Tibial artery (tissue), 4 donors: ENCODE results near the gene APBA2.

Experiments used
- DNase-seq, 2 donors: peaks; one replicate each; pipeline ENCODE4 v3.0.0-alpha.2; 2019
- H3K27ac ChIP-seq, 2 donors: fragments of 200-600 bp; sonication (generic) in 1 of 2; 1 replicate in 1 of 2; 2 replicates in 1 of 2; pipeline ENCODE4 v1.5.1; 2018 to 2019; ENCODE audit warnings: mild to moderate bottlenecking in 1 of 2
- H3K27me3 ChIP-seq, 2 donors: fragments of 200-600 bp; sonication (generic) in 1 of 2; one replicate each; pipeline versions ENCODE4 v1.5.1 to v1.6.0; 2016 to 2019
- H3K36me3 ChIP-seq, 3 donors: fragments of 200-600 bp; sonication (generic) in 2 of 3; one replicate each; pipeline ENCODE4 v1.5.1; 2016 to 2019; ENCODE audit warnings: mild to moderate bottlenecking in 2 of 3
- H3K4me1 ChIP-seq, 4 donors: fragments of 200-600 bp; sonication (generic) in 2 of 4; 1 replicate in 3 of 4; 2 replicates in 1 of 4; pipeline ENCODE4 v1.5.1; 2016 to 2019
- H3K4me3 ChIP-seq, 2 donors: fragments of 200-600 bp; sonication (generic) in 1 of 2; 1 replicate in 1 of 2; 2 replicates in 1 of 2; pipeline ENCODE4 v1.5.1; 2018 to 2019; ENCODE audit warnings: mild to moderate bottlenecking in 2 of 2
- H3K9me3 ChIP-seq, 3 donors: fragments of 200-600 bp; sonication (generic) in 1 of 3; one replicate each; pipeline ENCODE4 v1.5.1; 2016 to 2019
- intact Hi-C: fragments of 100-400 bp; cut with DNase I; formaldehyde crosslinking; loops from one replicate; pipeline ENCODE4 v1.15.0; 2023; ENCODE audit warnings: low total_unique reads
- TF ChIP-seq, protein P1 (sequence below), 2 experiments: fragments of 200-600 bp in 1 of 2; fragments of 450-650 bp in 1 of 2; IDR thresholded peaks; one replicate each; pipeline ENCODE4 v1.5.1; 2017 to 2019; ENCODE audit warnings: antibody characterized with exemption in 2 of 2, mild to moderate bottlenecking in 1 of 2, moderate library complexity in 1 of 2

APBA2 gene

DNA sequence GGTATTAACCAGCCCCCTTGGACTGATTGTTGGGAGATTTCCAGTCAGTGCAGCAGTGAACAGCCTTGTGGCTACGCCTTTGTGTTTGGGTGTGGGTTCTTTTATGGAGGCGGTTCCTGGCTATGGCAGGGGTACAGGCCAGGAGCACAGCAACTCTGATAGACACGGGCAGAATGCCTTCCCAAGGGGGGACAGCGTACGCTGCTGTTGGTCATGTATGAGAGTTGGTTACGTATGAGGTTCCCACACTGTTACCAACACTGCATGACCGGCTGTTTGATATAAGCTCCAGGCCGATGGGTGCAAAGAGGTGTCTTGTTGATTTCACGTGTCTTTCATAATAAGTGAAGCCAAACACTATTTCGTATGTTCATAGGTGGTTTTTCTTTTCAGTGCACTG lies 196.0 kb downstream of the APBA2 start:
- Histone ChIP-seq H3K27me3 (no peaks in the 10 kb centered on the region), H3K27ac (no peak overlapping the region), H3K36me3 (no peaks in the 10 kb centered on the region), H3K4me3 (no peak overlapping the region), H3K4me1 (no peaks in the 10 kb centered on the region), H3K9me3 (no peaks in the 10 kb centered on the region)
- TF ChIP-seq, protein P1, sequence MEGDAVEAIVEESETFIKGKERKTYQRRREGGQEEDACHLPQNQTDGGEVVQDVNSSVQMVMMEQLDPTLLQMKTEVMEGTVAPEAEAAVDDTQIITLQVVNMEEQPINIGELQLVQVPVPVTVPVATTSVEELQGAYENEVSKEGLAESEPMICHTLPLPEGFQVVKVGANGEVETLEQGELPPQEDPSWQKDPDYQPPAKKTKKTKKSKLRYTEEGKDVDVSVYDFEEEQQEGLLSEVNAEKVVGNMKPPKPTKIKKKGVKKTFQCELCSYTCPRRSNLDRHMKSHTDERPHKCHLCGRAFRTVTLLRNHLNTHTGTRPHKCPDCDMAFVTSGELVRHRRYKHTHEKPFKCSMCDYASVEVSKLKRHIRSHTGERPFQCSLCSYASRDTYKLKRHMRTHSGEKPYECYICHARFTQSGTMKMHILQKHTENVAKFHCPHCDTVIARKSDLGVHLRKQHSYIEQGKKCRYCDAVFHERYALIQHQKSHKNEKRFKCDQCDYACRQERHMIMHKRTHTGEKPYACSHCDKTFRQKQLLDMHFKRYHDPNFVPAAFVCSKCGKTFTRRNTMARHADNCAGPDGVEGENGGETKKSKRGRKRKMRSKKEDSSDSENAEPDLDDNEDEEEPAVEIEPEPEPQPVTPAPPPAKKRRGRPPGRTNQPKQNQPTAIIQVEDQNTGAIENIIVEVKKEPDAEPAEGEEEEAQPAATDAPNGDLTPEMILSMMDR (IDR thresholded peaks at IDR 0.05), result no peak
- intact Hi-C loops, result loop anchor here (10.0 kb wide), 1 partner anchor 1017 kb away; no protein-coding TSS in a partner anchor
- no peak for DNase-seq

DNA sequence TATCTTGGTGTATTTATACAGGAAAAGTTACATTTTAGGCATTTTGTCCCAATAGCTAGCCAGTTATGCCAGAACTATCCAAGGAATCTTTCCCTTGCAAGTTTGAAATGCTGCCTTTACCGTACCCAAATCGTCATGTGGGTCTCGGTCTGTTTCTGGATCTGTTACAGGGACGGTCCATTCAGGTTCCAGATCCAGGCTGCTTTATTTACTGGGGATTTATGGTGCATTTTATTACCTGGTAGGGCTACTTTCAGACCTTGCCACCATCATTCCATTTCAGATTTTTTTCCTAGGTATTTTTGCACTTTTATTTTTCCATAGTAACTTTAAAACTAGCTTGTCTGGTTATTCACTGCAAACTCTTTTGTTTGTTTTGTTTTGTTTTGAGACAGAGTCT lies 197.4 kb downstream of the APBA2 start:
- H3K4me1 ChIP-seq, result no peaks in the 10 kb centered on the region
- H3K9me3 ChIP-seq, result no peaks in the 10 kb centered on the region
- no peak overlapping the region for H3K4me3 ChIP-seq
- DNase-seq, result no peak
- TF ChIP-seq, protein P1 (IDR thresholded peaks at IDR 0.05), result no peak
- intact Hi-C loops, result loop anchor here (10.0 kb wide), 1 partner anchor 1018 kb away; no protein-coding TSS in a partner anchor
- H3K27me3 ChIP-seq, result peaks cover 0 to under 1% of the 10 kb centered on the region in 2 donors
- no peaks in the 10 kb centered on the region for H3K36me3 ChIP-seq
- no peak overlapping the region for H3K27ac ChIP-seq

DNA sequence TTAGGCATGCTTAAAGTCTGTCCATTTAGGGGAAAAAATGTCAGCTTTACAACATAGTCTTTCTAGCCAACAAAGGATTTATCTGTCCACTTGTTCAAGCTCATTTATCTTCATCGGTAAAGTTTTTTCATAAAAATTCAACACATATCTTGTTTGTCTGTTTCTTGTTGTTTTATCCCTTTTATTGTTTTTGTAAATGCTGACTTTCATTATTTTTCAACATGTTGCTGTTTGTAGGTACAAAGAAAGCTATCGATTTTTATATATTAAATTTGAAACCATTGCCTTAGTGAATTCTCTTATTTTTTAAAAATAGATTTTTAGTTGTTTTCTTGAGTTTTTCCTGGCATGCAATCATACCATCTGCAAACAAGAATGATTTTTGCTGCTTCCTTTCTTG lies 198.1 kb downstream of the APBA2 start:
- Histone ChIP-seq H3K27ac (no peak overlapping the region), H3K27me3 (peaks cover 0 to 6% of the 10 kb centered on the region in 2 donors), H3K4me3 (no peak overlapping the region), H3K9me3 (no peaks in the 10 kb centered on the region), H3K4me1 (no peaks in the 10 kb centered on the region), H3K36me3 (no peaks in the 10 kb centered on the region)
- TF ChIP-seq, protein P1 (IDR thresholded peaks at IDR 0.05), result no peak
- intact Hi-C loops, result loop anchor here (10.0 kb wide), 1 partner anchor 1019 kb away; no protein-coding TSS in a partner anchor
- no peak for DNase-seq

DNA sequence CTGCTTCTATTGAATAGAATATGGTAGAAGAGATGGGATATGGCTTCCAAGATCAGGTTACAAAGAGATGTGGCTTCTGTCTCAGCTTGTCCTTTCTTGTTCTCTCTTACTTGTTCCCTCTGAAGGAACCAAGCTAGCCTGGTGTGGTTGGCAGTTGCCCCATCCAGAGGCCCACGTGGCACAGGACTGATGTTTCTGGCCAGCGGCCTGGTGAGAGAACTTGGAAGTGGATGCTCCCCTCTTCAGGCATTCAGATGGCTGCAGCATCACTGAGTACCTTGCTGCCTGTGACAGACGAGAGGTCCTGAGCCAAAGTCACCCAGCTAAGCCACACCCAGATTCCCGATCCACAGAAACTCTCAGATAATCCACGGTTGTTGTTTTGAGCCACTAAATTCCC lies 200.2 kb downstream of the APBA2 start:
- Histone ChIP-seq H3K4me3 (no peak overlapping the region), H3K27ac (no peak overlapping the region), H3K27me3 (peaks cover 0 to 14% of the 10 kb centered on the region in 2 donors), H3K4me1 (no peaks in the 10 kb centered on the region), H3K36me3 (no peaks in the 10 kb centered on the region), H3K9me3 (no peaks in the 10 kb centered on the region)
- no peak for DNase-seq
- intact Hi-C loops, result loop anchor here (10.0 kb wide), 1 partner anchor 1021 kb away; no protein-coding TSS in a partner anchor
- TF ChIP-seq, protein P1 (IDR thresholded peaks at IDR 0.05), result no peak

DNA sequence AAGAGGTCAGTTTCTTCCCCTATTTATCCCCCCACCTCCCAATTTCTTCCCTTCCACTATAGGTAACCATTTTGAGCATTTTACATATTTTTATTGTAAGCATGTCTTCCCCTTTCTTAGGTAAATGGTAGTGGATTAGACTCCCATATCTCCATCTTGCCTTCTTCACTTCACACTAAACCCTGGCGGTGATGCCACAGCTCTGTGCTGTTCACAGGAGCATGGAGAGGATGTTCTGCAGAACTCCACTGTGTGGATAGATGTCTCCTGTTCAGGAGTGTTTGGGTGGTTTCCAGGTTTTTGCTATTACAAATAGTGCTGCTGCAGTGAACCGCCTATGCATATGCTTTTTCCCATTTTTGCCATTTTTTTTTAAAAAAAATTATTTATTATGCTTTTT lies 201.1 kb downstream of the APBA2 start:
- H3K27ac ChIP-seq, result no peak overlapping the region
- intact Hi-C loops, result loop anchor here (10.0 kb wide), 1 partner anchor 1022 kb away; no protein-coding TSS in a partner anchor

More for the DNA sequence above, 201.1 kb downstream of the APBA2 start:
- no peaks in the 10 kb centered on the region for H3K36me3 ChIP-seq
- H3K9me3 ChIP-seq, result no peaks in the 10 kb centered on the region
- no peak overlapping the region for H3K4me3 ChIP-seq
- no peaks in the 10 kb centered on the region for H3K4me1 ChIP-seq
- DNase-seq, result no peak
- H3K27me3 ChIP-seq, result peaks cover 0 to 14% of the 10 kb centered on the region in 2 donors
- TF ChIP-seq, protein P1 (IDR thresholded peaks at IDR 0.05), result no peak
